Smooth muscle cell (in vitro differentiated cells): ENCODE measurements around the gene PVALB. TPM values are rescaled to one million over a fixed set of nuclear protein-coding genes. Genes with fewer than 3 reads are reported as not detected.

Source experiments
- DNase-seq: peaks from one replicate; lab custom pipeline; 2025; ENCODE audit not compliant: unreplicated experiment; lab: John Stamatoyannopoulos, UW
- H2AFZ ChIP-seq: fragments of 200-600 bp; sonication (generic); 2 replicates; pipeline ENCODE4 v1.6.0; 2016; ENCODE audit warnings: antibody characterized with exemption, low read depth, mild to moderate bottlenecking
- H3F3A ChIP-seq: fragments of 200-600 bp; sonication (generic); 2 replicates; pipeline ENCODE4 v1.6.0; 2017; ENCODE audit warnings: antibody characterized with exemption, low read depth
- H3K27ac ChIP-seq: fragments of 200-600 bp; sonication (generic); 2 replicates; pipeline ENCODE4 v1.5.1; 2016; ENCODE audit warnings: low read depth, mild to moderate bottlenecking
- H3K27me3 ChIP-seq: fragments of 200-600 bp; sonication (generic); 2 replicates; pipeline ENCODE4 v1.6.1; 2016; ENCODE audit warnings: low read depth, mild to moderate bottlenecking
- H3K36me3 ChIP-seq: fragments of 200-600 bp; sonication (generic); 2 replicates; pipeline ENCODE4 v1.5.1; 2016; ENCODE audit warnings: low read depth
- H3K4me1 ChIP-seq: fragments of 200-600 bp; sonication (generic); 2 replicates; pipeline ENCODE4 v1.5.1; 2016; ENCODE audit warnings: low read depth
- H3K4me2 ChIP-seq: fragments of 200-600 bp; sonication (generic); 2 replicates; pipeline ENCODE4 v1.6.0; 2016; ENCODE audit warnings: mild to moderate bottlenecking
- H3K4me3 ChIP-seq: fragments of 200-600 bp; sonication (generic); 2 replicates; pipeline ENCODE4 v1.5.1; 2016; ENCODE audit warnings: mild to moderate bottlenecking
- H3K79me2 ChIP-seq: fragments of 200-600 bp; sonication (generic); 2 replicates; pipeline ENCODE4 v1.6.0; 2016; ENCODE audit warnings: low read depth, mild to moderate bottlenecking
- H3K9ac ChIP-seq: fragments of 200-600 bp; sonication (generic); 2 replicates; pipeline ENCODE4 v1.6.0; 2016; ENCODE audit warnings: low read depth
- H3K9me3 ChIP-seq: fragments of 200-600 bp; sonication (generic); replicated peaks from 2 replicates; pipeline ENCODE4 v1.5.1; 2016; ENCODE audit warnings: low read depth
- H4K20me1 ChIP-seq: fragments of 200-600 bp; sonication (generic); 2 replicates; pipeline ENCODE4 v1.6.0; 2016; ENCODE audit warnings: low read depth
- WGBS: methylation state at CpG from one replicate; pipeline ENCODE4 v1.1.7; 2016; ENCODE audit warnings: low lambda C conversion rate; 5-methylcytosine and 5-hydroxymethylcytosine counted together
- polyA plus RNA-seq: library from polyadenylated mRNA; unstranded; fragments of >200 nt; fragmentation: Nextera tagmentation; extraction: Ambion mirVana; gene quantifications from 2 replicates; pipeline ENCODE4 v1.2.1, GENCODE V29; 2016
- total RNA-seq: library from RNA; depleted of rRNA; stranded (reverse); fragments of >200 nt; gene quantifications from 2 replicates; pipeline ENCODE4 v1.2.3, GENCODE V29; 2014
- TF ChIP-seq, protein P1 (sequence below): fragments of 200-600 bp; sonication (generic); IDR thresholded peaks from 2 replicates; pipeline ENCODE4 v1.5.1; 2017; ENCODE audit warnings: borderline replicate concordance, mild to moderate bottlenecking, antibody characterized with exemption; ENCODE audit not compliant: insufficient read depth, poor library complexity, severe bottlenecking

The PVALB gene
- total and polyA plus RNA-seq, 2 experiments from 2014 or later, result not detected

DNA sequence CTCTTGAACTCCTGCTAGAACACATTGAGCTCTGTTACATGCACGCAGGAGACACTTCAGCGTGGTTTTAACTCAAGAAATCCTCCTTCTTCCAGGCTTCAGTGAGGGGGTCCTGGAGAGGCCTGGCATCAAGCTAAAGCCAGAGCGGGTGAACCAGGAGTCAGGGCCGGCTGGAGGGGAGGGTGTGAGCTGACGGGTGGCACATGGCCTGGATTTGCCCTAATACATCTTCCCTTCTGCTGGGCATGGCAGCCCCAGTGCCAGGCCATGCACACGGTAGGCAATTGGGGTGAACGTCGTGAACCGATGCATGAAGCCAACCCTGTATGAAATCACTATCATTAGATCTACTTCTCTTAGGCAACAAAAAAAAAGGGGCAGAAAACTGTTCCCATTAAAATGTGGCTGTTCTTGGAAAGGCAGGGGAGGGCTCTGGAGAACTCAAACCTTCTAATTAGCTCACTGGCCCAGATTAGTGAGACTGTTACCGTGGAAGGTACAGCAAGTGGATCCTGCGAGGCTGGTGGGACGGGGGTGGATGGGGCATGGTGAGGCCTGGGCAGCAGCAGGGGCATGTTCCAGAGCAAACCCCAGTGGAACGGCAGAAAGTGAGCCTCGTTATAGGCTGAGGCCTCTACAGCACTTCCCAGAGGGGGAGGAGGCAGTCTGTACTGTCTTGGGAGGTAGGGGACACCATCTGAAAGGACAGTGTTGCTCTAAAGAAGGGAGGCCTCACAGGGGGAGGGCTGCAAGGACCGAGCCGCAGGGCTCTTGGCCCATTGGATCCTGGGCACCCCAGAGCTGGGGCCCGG is 51.5 kb downstream of the PVALB start:
- TF ChIP-seq, protein P1, sequence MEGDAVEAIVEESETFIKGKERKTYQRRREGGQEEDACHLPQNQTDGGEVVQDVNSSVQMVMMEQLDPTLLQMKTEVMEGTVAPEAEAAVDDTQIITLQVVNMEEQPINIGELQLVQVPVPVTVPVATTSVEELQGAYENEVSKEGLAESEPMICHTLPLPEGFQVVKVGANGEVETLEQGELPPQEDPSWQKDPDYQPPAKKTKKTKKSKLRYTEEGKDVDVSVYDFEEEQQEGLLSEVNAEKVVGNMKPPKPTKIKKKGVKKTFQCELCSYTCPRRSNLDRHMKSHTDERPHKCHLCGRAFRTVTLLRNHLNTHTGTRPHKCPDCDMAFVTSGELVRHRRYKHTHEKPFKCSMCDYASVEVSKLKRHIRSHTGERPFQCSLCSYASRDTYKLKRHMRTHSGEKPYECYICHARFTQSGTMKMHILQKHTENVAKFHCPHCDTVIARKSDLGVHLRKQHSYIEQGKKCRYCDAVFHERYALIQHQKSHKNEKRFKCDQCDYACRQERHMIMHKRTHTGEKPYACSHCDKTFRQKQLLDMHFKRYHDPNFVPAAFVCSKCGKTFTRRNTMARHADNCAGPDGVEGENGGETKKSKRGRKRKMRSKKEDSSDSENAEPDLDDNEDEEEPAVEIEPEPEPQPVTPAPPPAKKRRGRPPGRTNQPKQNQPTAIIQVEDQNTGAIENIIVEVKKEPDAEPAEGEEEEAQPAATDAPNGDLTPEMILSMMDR, result no peak
- Histone ChIP-seq H3K36me3 (no peaks in the 10 kb centered on the region), H3K27ac (no peak overlapping the region), H3K4me1 (no peaks in the 10 kb centered on the region), H2AFZ (no peak overlapping the region), H3K4me3 (no peak overlapping the region), H3K9ac (no peak overlapping the region), H3K79me2 (no peaks in the 10 kb centered on the region), H3K27me3 (no peaks in the 10 kb centered on the region), H4K20me1 (no peaks in the 10 kb centered on the region), H3F3A (no peaks in the 10 kb centered on the region), H3K4me2 (no peak overlapping the region), H3K9me3 (no peaks in the 10 kb centered on the region)
- WGBS, result 96% methylated on average over 17 of the region's 17 CpGs
- DNase-seq, result no peak

DNA sequence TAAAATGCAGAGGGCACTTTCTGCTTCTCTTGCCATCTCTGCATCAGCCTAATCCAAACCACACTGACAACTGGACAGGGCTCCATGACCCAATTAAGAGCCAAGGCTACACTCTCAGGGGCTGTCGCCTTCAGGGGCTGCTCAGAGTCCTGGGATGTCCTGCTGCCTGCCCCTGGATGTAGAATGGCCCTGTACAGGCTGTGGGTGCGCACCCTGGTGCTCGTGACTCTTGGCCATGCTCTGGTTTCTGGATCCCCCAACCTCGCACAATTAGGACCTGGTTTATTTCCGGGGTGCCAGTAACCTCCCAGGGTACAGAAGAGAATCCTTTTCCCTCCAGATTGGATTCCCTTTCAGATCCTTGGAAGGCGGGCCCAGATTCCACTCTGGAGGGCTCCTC is 52.2 kb downstream of the PVALB start:
- TF ChIP-seq, protein P1, result no peak
- H4K20me1 ChIP-seq, result no peaks in the 10 kb centered on the region
- WGBS, result 98% methylated on average over 6 of the region's 6 CpGs
- H2AFZ ChIP-seq, result no peak overlapping the region
- H3K4me2 ChIP-seq, result no peak overlapping the region
- H3K27ac ChIP-seq, result no peak overlapping the region
- H3K4me3 ChIP-seq, result no peak overlapping the region
- no peak overlapping the region for H3K9ac ChIP-seq
- H3F3A ChIP-seq, result no peaks in the 10 kb centered on the region
- H3K27me3 ChIP-seq, result no peaks in the 10 kb centered on the region
- H3K79me2 ChIP-seq, result no peaks in the 10 kb centered on the region
- no peaks in the 10 kb centered on the region for H3K36me3 ChIP-seq
- DNase-seq, result no peak
- no peaks in the 10 kb centered on the region for H3K4me1 ChIP-seq
- no peaks in the 10 kb centered on the region for H3K9me3 ChIP-seq

DNA sequence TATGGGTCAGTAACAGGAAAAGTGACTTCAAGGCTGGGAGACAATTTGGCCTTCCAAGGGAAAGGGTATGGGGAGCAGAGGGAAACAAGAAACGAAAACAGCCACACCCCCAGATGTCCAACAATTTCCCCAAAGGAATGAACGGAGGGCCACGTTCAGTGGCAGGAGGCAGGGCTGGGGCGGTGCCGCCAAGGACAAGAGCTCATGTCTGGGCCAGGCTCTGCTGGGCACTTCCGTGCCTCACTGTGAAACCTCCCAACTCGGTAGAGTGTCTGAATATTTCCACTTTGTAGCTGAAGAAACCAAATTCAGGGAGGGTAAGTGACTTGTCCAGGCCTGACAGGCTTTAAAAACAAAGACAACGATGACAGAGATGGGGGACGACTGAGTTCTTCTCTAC is 52.8 kb downstream of the PVALB start:
- Histone ChIP-seq H3K9me3 (no peaks in the 10 kb centered on the region), H3K4me1 (no peaks in the 10 kb centered on the region), H3K27ac (no peak overlapping the region), H3K27me3 (no peaks in the 10 kb centered on the region), H3F3A (no peaks in the 10 kb centered on the region), H2AFZ (no peak overlapping the region), H3K79me2 (no peaks in the 10 kb centered on the region), H3K4me3 (no peak overlapping the region), H4K20me1 (no peaks in the 10 kb centered on the region), H3K36me3 (no peaks in the 10 kb centered on the region), H3K9ac (no peak overlapping the region), H3K4me2 (no peak overlapping the region)
- DNase-seq, result no peak
- TF ChIP-seq, protein P1, result no peak
- WGBS, result 94% methylated on average over 9 of the region's 9 CpGs

DNA sequence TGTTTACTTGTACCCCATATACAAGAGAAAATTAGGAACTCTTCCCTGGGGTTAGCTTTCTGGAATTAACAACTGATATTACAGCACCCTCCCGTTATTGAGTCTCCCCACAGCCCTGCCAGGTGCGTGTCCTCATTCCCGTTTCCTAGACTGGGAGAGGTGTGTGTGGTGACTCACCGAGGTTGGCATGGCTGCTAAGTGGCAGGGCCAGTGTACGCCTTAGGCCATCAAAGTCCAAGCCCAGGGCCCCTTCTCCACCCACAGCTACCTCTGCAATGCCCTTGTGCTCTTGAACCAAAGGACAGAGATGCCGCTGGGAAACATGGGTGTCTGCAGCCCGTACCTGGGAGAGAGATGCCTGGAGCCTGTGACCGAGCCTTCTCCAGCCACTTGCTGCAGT is 53.3 kb downstream of the PVALB start:
- H3K36me3 ChIP-seq, result no peaks in the 10 kb centered on the region
- no peaks in the 10 kb centered on the region for H4K20me1 ChIP-seq
- no peak overlapping the region for H3K4me2 ChIP-seq
- H3F3A ChIP-seq, result no peaks in the 10 kb centered on the region
- no peaks in the 10 kb centered on the region for H3K79me2 ChIP-seq
- H3K9ac ChIP-seq, result no peak overlapping the region
- no peak overlapping the region for H3K27ac ChIP-seq
- H3K27me3 ChIP-seq, result no peaks in the 10 kb centered on the region
- H2AFZ ChIP-seq, result no peak overlapping the region
- 91% methylated on average over 8 of the region's 8 CpGs for WGBS
- H3K4me1 ChIP-seq, result no peaks in the 10 kb centered on the region
- TF ChIP-seq, protein P1, result no peak
- H3K9me3 ChIP-seq, result no peaks in the 10 kb centered on the region
- no peak for DNase-seq
- no peak overlapping the region for H3K4me3 ChIP-seq
